ENCODE data around the gene KDELR3.
A peak's percentile ranks its signal among the peaks of the same experiment; 100 is the strongest.

KDELR3 gene

GRCh38 chr22:38452373-38453065, 15.4 kb upstream of the KDELR3 start:
- H3K4me3 ChIP-seq (ENCODE audit: low read depth in 1 of 2, low read length in 2 of 2): no peak overlapping the region
- no peaks in the 10 kb centered on the region for H3K9me3 ChIP-seq (ENCODE audit: low read length)
- H3K9ac ChIP-seq (ENCODE audit: low read length): no peak overlapping the region
- H3K36me3 ChIP-seq (ENCODE audit: insufficient read depth, low read length): no peaks in the 10 kb centered on the region
- peaks cover 17 to 67% of the 10 kb centered on the region in 2 donors for H3K27me3 ChIP-seq (ENCODE audit: control insufficient read depth in 1 of 2, insufficient read depth in 2 of 2, low read length in 2 of 2)
- H3K4me1 ChIP-seq (ENCODE audit: insufficient read depth, low read length): no peaks in the 10 kb centered on the region
- no peak overlapping the region for H3K27ac ChIP-seq (ENCODE audit: low read depth, low read length)

- Histone ChIP-seq H3K27me3 (ENCODE audit: control insufficient read depth in 1 of 2, insufficient read depth in 2 of 2, low read length in 2 of 2) (peaks cover 17 to 70% of the 10 kb centered on the region in 2 donors), H3K9me3 (ENCODE audit: low read length) (no peaks in the 10 kb centered on the region), H3K27ac (ENCODE audit: low read depth, low read length) (no peak overlapping the region), H3K4me3 (ENCODE audit: low read depth in 1 of 2, low read length in 2 of 2) (no peak overlapping the region), H3K4me1 (ENCODE audit: insufficient read depth, low read length) (no peaks in the 10 kb centered on the region), H3K9ac (ENCODE audit: low read length) (no peak overlapping the region), H3K36me3 (ENCODE audit: insufficient read depth, low read length) (no peaks in the 10 kb centered on the region)
Observed at GRCh38 chr22:38453066-38453672, 14.7 kb upstream of the KDELR3 start.

- Histone ChIP-seq H3K27ac (ENCODE audit: low read depth, low read length) (no peak overlapping the region), H3K4me3 (ENCODE audit: low read depth in 1 of 2, low read length in 2 of 2) (no peak overlapping the region), H3K9ac (ENCODE audit: low read length) (no peak overlapping the region), H3K36me3 (ENCODE audit: insufficient read depth, low read length) (no peaks in the 10 kb centered on the region), H3K27me3 (ENCODE audit: control insufficient read depth in 1 of 2, insufficient read depth in 2 of 2, low read length in 2 of 2) (peaks cover 22 to 74% of the 10 kb centered on the region in 2 donors), H3K4me1 (ENCODE audit: insufficient read depth, low read length) (no peaks in the 10 kb centered on the region), H3K9me3 (ENCODE audit: low read length) (no peaks in the 10 kb centered on the region)
Observed at GRCh38 chr22:38453996-38454352, 13.9 kb upstream of the KDELR3 start.

GRCh38 chr22:38454353-38455075, 13.4 kb upstream of the KDELR3 start:
- Histone ChIP-seq H3K9ac (ENCODE audit: low read length) (no peak overlapping the region), H3K36me3 (ENCODE audit: insufficient read depth, low read length) (no peaks in the 10 kb centered on the region), H3K27ac (ENCODE audit: low read depth, low read length) (no peak overlapping the region), H3K4me1 (ENCODE audit: insufficient read depth, low read length) (no peaks in the 10 kb centered on the region), H3K4me3 (ENCODE audit: low read depth in 1 of 2, low read length in 2 of 2) (peak overlapping the region in 1 of 2 donors; percentile 38), H3K9me3 (ENCODE audit: low read length) (no peaks in the 10 kb centered on the region), H3K27me3 (ENCODE audit: control insufficient read depth in 1 of 2, insufficient read depth in 2 of 2, low read length in 2 of 2) (peaks cover 22 to 76% of the 10 kb centered on the region in 2 donors)

- no peaks in the 10 kb centered on the region for H3K9me3 ChIP-seq (ENCODE audit: low read length)
- no peak within 1 kb of the TSS for H3K27ac ChIP-seq (ENCODE audit: low read depth, low read length)
- no peaks in the 10 kb centered on the region for H3K4me1 ChIP-seq (ENCODE audit: insufficient read depth, low read length)
- H3K9ac ChIP-seq (ENCODE audit: low read length): no peak within 1 kb of the TSS
- H3K36me3 ChIP-seq (ENCODE audit: insufficient read depth, low read length): no peaks in the 10 kb centered on the region
- H3K4me3 ChIP-seq (ENCODE audit: low read depth in 1 of 2, low read length in 2 of 2): peak within 1 kb of the TSS in 1 of 2 donors; percentile 38
- peaks cover 22 to 76% of the 10 kb centered on the region in 2 donors for H3K27me3 ChIP-seq (ENCODE audit: control insufficient read depth in 1 of 2, insufficient read depth in 2 of 2, low read length in 2 of 2)
Observed at GRCh38 chr22:38455076-38455529, 12.8 kb upstream of the KDELR3 start, which contains the start of gene KCNJ4. TSS of gene KCNJ4 (minus strand) at chr22:38455199. CDS start at chr22:38428132, 27,067 bp downstream.

- H3K4me1 ChIP-seq (ENCODE audit: insufficient read depth, low read length): no peaks in the 10 kb centered on the region
- no peak overlapping the region for H3K27ac ChIP-seq (ENCODE audit: low read depth, low read length)
- H3K9me3 ChIP-seq (ENCODE audit: low read length): no peaks in the 10 kb centered on the region
- peak overlapping the region in 1 of 2 donors; percentile 36 for H3K4me3 ChIP-seq (ENCODE audit: low read depth in 1 of 2, low read length in 2 of 2)
- H3K27me3 ChIP-seq (ENCODE audit: control insufficient read depth in 1 of 2, insufficient read depth in 2 of 2, low read length in 2 of 2): peaks cover 22 to 71% of the 10 kb centered on the region in 2 donors
- no peak overlapping the region for H3K9ac ChIP-seq (ENCODE audit: low read length)
- no peaks in the 10 kb centered on the region for H3K36me3 ChIP-seq (ENCODE audit: insufficient read depth, low read length)
Observed at GRCh38 chr22:38455530-38456271, 12.2 kb upstream of the KDELR3 start.

GRCh38 chr22:38456272-38456835, 11.5 kb upstream of the KDELR3 start:
- Histone ChIP-seq H3K27ac (ENCODE audit: low read depth, low read length) (no peak overlapping the region), H3K9ac (ENCODE audit: low read length) (no peak overlapping the region), H3K27me3 (ENCODE audit: control insufficient read depth in 1 of 2, insufficient read depth in 2 of 2, low read length in 2 of 2) (peaks cover 22 to 71% of the 10 kb centered on the region in 2 donors), H3K36me3 (ENCODE audit: insufficient read depth, low read length) (no peaks in the 10 kb centered on the region), H3K4me1 (ENCODE audit: insufficient read depth, low read length) (no peaks in the 10 kb centered on the region), H3K4me3 (ENCODE audit: low read depth in 1 of 2, low read length in 2 of 2) (no peak overlapping the region), H3K9me3 (ENCODE audit: low read length) (no peaks in the 10 kb centered on the region)

GRCh38 chr22:38456841-38457699, 10.8 kb upstream of the KDELR3 start:
- Histone ChIP-seq H3K9ac (ENCODE audit: low read length) (no peak overlapping the region), H3K9me3 (ENCODE audit: low read length) (no peaks in the 10 kb centered on the region), H3K27ac (ENCODE audit: low read depth, low read length) (no peak overlapping the region), H3K27me3 (ENCODE audit: control insufficient read depth in 1 of 2, insufficient read depth in 2 of 2, low read length in 2 of 2) (peaks cover 22 to 68% of the 10 kb centered on the region in 2 donors), H3K4me3 (ENCODE audit: low read depth in 1 of 2, low read length in 2 of 2) (no peak overlapping the region), H3K4me1 (ENCODE audit: insufficient read depth, low read length) (no peaks in the 10 kb centered on the region), H3K36me3 (ENCODE audit: insufficient read depth, low read length) (no peaks in the 10 kb centered on the region)

- Histone ChIP-seq H3K9me3 (ENCODE audit: low read length) (no peaks in the 10 kb centered on the region), H3K4me1 (ENCODE audit: insufficient read depth, low read length) (no peaks in the 10 kb centered on the region), H3K27ac (ENCODE audit: low read depth, low read length) (no peak overlapping the region), H3K27me3 (ENCODE audit: control insufficient read depth in 1 of 2, insufficient read depth in 2 of 2, low read length in 2 of 2) (peaks cover 9 to 47% of the 10 kb centered on the region in 2 donors), H3K9ac (ENCODE audit: low read length) (no peak overlapping the region), H3K36me3 (ENCODE audit: insufficient read depth, low read length) (no peaks in the 10 kb centered on the region), H3K4me3 (ENCODE audit: low read depth in 1 of 2, low read length in 2 of 2) (no peak overlapping the region)
Observed at GRCh38 chr22:38460426-38460840, 7.5 kb upstream of the KDELR3 start.

- H3K27me3 ChIP-seq (ENCODE audit: control insufficient read depth in 1 of 2, insufficient read depth in 2 of 2, low read length in 2 of 2): peaks cover 8 to 44% of the 10 kb centered on the region in 2 donors
- H3K9me3 ChIP-seq (ENCODE audit: low read length): no peaks in the 10 kb centered on the region
- no peak overlapping the region for H3K27ac ChIP-seq (ENCODE audit: low read depth, low read length)
- H3K4me1 ChIP-seq (ENCODE audit: insufficient read depth, low read length): no peaks in the 10 kb centered on the region
- no peak overlapping the region for H3K4me3 ChIP-seq (ENCODE audit: low read depth in 1 of 2, low read length in 2 of 2)
- no peaks in the 10 kb centered on the region for H3K36me3 ChIP-seq (ENCODE audit: insufficient read depth, low read length)
- no peak overlapping the region for H3K9ac ChIP-seq (ENCODE audit: low read length)
Observed at GRCh38 chr22:38461057-38461413, 6.9 kb upstream of the KDELR3 start.

Measured in muscle layer of colon (tissue), 2 donors.